Lung (tissue), 12 donors: ENCODE measurements around the gene ADAMTS14. TPM values are rescaled to one million over a fixed set of nuclear protein-coding genes. Genes with fewer than 3 reads are reported as not detected.

Experiments used
- ATAC-seq: fragments of 200-7000 bp; cut with Tn5 transposase; one replicate; pipeline ENCODE4 v1.9.1; 2020; ENCODE audit warnings: moderate number of reproducible peaks; ENCODE audit not compliant: insufficient read depth, low FRiP score
- DNase-seq, 3 donors: peaks; one replicate each; pipeline ENCODE4 v3.0.0-alpha.2; 2013 to 2017
- H3K27ac ChIP-seq, 2 donors: one replicate each; pipeline ENCODE4 v1.5.1; 2013; ENCODE audit warnings: mild to moderate bottlenecking in 2 of 2, moderate library complexity in 2 of 2, control low read depth in 1 of 2, inconsistent platforms in 1 of 2, low read depth in 1 of 2, low read length in 1 of 2
- H3K27me3 ChIP-seq, 3 donors: one replicate each; pipeline ENCODE4 v1.5.1; 2013; ENCODE audit warnings: low read length in 2 of 3; ENCODE audit not compliant: control insufficient read depth in 3 of 3, insufficient read depth in 3 of 3
- H3K36me3 ChIP-seq, 4 donors: one replicate each; pipeline ENCODE4 v1.5.1; 2013; ENCODE audit warnings: low read length in 4 of 4, mild to moderate bottlenecking in 1 of 4, moderate library complexity in 1 of 4; ENCODE audit not compliant: control insufficient read depth in 4 of 4, insufficient read depth in 4 of 4
- H3K4me1 ChIP-seq, 5 donors: one replicate each; pipeline ENCODE4 v1.5.1; 2013; ENCODE audit warnings: low read length in 5 of 5, mild to moderate bottlenecking in 2 of 5, moderate library complexity in 1 of 5; ENCODE audit not compliant: control insufficient read depth in 5 of 5, insufficient read depth in 5 of 5
- H3K4me3 ChIP-seq: one replicate; pipeline ENCODE4 v1.5.1; 2013; ENCODE audit warnings: mild to moderate bottlenecking, control low read depth, moderate library complexity
- H3K9ac ChIP-seq, 2 donors: one replicate each; pipeline ENCODE4 v1.5.1; 2013; ENCODE audit warnings: low read length in 2 of 2, control low read depth in 1 of 2; ENCODE audit not compliant: insufficient read depth in 1 of 2
- H3K9me3 ChIP-seq, 4 donors: one replicate each; pipeline ENCODE4 v1.5.1; 2013; ENCODE audit warnings: low read length in 3 of 4, mild to moderate bottlenecking in 1 of 4, moderate library complexity in 1 of 4; ENCODE audit not compliant: control insufficient read depth in 4 of 4, insufficient read depth in 3 of 4
- CTCF ChIP-seq: IDR thresholded peaks from 2 replicates; pipeline ENCODE4 v1.5.1; 2012; ENCODE audit warnings: mild to moderate bottlenecking; ENCODE audit errors: control extremely low read depth, extremely low read depth
- WGBS, 2 donors: extraction: QIAGEN DNeasy Blood & Tissue Kit; methylation state at CpG; one replicate each; pipeline ENCODE4 v1.1.7; 2013; 5-methylcytosine and 5-hydroxymethylcytosine counted together
- polyA plus RNA-seq, 2 donors: library from polyadenylated mRNA; stranded (reverse); fragments of 200-250 nt; gene quantifications; one replicate each; pipeline ENCODE4 v1.2.1, GENCODE V29; 2013
- total RNA-seq, 2 donors: library from RNA; depleted of rRNA in 1 of 2; stranded (reverse); fragments of >200 nt in 1 of 2; gene quantifications; one replicate each; pipeline ENCODE4 v1.2.1, GENCODE V29; 2014 to 2021
- donor health status: control.
- donor health status: control.
- donor health status: Bipolar disorder and iron deficiency.
- donor health status: healthy.
- donor health status: DM: yes; HTN: yes; CAD: no.

ADAMTS14 gene
- total and polyA plus RNA-seq, 4 donors, result 0.47 to 3.9 (median 1.2) TPM

DNA sequence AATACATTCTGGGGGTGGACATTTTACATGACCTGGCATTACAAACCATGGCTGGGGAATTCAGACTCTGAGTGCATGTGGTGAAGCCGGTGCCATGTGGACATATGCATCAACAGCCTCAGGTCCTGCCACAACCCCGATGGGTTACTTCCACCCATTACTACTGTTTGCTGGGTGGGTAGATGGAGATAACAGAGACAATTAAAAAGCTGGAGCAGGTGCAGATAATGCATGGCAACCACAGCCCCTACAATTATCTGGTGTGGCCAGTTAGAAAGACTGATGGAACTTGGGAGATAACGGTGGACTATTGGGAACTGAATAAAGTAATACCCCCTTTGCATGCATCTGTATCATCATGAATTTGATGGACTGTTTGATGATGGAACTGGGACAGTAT lies 21.6 kb upstream of the ADAMTS14 start:
- Histone ChIP-seq H3K4me1 (peaks cover 0 to 14% (median 8%) of the 10 kb centered on the region in 5 donors), H3K27ac (no peak overlapping the region), H3K36me3 (no peaks in the 10 kb centered on the region), H3K4me3 (no peak overlapping the region), H3K27me3 (no peaks in the 10 kb centered on the region), H3K9ac (no peak overlapping the region), H3K9me3 (peaks cover 0 to 24% (median 3%) of the 10 kb centered on the region in 4 donors)
- TF ChIP-seq CTCF, result no peak
- no peak for ATAC-seq
- 96 to 97% methylated on average over 3 of the region's 3 CpGs for WGBS, 2 donors
- DNase-seq, result no peak

- no peak overlapping the region for H3K4me3 ChIP-seq
- DNase-seq, result peak in 1 of 3 donors; percentile 38
- H3K27me3 ChIP-seq, result no peaks in the 10 kb centered on the region
- H3K4me1 ChIP-seq, result peaks cover 0 to 14% (median 8%) of the 10 kb centered on the region in 5 donors
- peaks cover 0 to 24% (median 3%) of the 10 kb centered on the region in 4 donors for H3K9me3 ChIP-seq
- WGBS, 2 donors, result 95 to 96% methylated on average over 5 of the region's 5 CpGs
- no peaks in the 10 kb centered on the region for H3K36me3 ChIP-seq
- H3K27ac ChIP-seq, result no peak overlapping the region
- TF ChIP-seq CTCF, result no peak
- no peak overlapping the region for H3K9ac ChIP-seq
- no peak for ATAC-seq
These were observed 20.6 kb upstream of the ADAMTS14 start for GRCh38 chr10:70651661-70652060.

GRCh38 chr10:70652761-70653657 lies 19.3 kb upstream of the ADAMTS14 start:
- WGBS, 2 donors, result 68 to 70% methylated on average over 16 of the region's 16 CpGs
- peak; percentile 82 to 96 (median 91) for DNase-seq
- peak overlapping the region in 1 of 2 donors; percentile 48 for H3K9ac ChIP-seq

More at GRCh38 chr10:70652761-70653657, 19.3 kb upstream of the ADAMTS14 start:
- Histone ChIP-seq H3K4me1 (peaks cover 0 to 14% (median 8%) of the 10 kb centered on the region in 5 donors), H3K27me3 (no peaks in the 10 kb centered on the region), H3K36me3 (no peaks in the 10 kb centered on the region), H3K4me3 (no peak overlapping the region), H3K9me3 (peaks cover 0 to 21% (median 3%) of the 10 kb centered on the region in 4 donors), H3K27ac (peak overlapping the region; percentile 9 to 43)
- no peak for ATAC-seq
- no peak for TF ChIP-seq CTCF
